Activated CD8-positive, alpha-beta memory T cell treated with anti-CD3 and anti-CD28 coated beads, Interleukin-2, amount 50 U/mL, for 24 hours (primary cell): ENCODE results near the gene ZBTB17.

Experiments
- DNase-seq: peaks from one replicate; pipeline ENCODE4 v3.0.0-alpha.2; 2020; ENCODE audit errors: extremely low read depth

ZBTB17 gene

DNA sequence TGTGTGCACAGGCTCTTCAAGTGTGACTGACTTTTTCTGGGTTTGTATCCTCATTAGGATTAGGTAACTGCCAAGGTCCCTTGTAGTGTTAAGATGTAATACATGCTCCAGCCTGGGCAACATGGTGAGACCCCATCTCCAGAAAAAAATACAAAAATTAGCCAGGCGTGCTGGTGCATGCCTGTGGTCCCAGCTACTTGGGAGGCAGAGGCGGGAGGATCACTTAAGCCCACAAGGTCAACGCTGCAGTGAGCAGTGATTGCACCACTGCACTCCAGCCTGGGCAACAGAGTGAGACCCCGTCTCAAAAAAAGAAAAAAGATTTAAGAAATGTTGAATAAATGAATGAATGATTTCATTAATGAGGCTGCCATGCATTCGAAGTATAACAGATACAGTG, 15.1 kb downstream of the ZBTB17 start:
- DNase-seq: no peak

DNA sequence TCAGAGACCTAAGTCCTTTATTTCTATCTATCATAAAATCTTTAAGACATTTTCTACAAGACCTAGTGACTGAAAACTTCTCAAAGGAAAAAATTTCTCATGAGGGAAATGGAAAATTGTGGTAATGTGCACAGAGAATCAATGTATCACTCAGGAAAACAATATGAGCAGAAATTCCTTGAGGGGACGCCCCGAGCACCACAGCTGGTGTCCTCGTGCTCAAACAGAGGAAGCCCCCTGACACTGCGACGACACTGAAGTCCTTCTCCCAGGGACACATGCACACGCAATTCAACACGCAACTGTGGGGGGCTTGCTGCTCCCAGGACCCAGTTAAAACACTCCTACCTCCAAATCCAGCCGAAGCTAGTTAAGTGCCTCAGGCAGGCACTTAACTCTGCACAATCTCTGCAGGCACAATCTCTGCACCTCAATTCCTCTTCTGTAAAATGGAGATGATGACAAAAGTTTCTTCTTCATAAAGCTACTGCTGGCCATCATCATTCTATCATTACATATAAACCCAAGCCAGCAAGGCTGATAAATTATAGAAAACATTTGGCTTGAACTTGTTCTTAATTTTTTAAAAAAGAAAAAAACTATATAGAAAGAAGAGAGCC, 16.0 kb downstream of the ZBTB17 start:
- no peak for DNase-seq

GRCh38 chr1:15959424-15959823, 16.5 kb downstream of the ZBTB17 start:
- no peak for DNase-seq

GRCh38 chr1:15958793-15959192, 17.1 kb downstream of the ZBTB17 start:
- no peak for DNase-seq

DNA sequence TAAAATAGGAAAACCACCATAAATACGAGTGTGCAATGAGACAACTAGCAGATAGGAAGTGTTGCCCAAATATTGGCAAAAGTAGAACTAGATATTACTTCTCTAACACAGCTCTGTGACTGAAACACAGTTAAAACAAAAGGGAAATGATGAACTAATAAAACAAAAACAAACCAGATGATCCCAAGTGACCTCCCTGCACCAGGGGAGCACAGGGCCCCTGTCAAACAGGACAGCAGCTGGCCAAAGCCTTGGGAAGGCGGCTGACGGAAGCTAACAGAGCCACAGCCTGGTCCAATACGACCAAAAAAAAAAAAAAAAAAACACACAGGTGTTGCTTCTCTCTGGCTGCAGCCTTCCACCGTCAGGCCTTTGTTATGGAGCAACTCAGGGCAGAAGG, 17.8 kb downstream of the ZBTB17 start:
- no peak for DNase-seq

- no peak for DNase-seq
These were observed 18.4 kb downstream of the ZBTB17 start for GRCh38 chr1:15957221-15958095.

DNA sequence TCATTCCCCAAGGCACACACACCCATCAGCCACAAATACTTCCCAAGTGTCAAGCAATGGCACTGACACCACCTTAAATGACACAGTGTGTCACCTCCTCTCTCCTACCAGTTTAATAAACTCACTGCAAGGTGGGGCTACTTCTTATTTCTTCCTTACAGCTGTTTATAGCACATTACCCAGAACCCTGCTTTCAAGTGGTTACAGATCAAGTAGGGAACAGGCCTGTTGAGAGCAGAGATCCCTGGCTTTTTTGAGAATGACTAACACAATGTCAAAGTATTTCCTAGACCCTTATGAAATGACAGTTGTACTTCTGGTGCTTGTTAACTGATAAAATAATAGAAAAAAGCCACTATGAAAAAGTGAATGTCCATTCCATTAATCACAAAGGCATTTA, 19.8 kb downstream of the ZBTB17 start:
- DNase-seq: no peak

- no peak for DNase-seq
These were observed 20.3 kb downstream of the ZBTB17 start for GRCh38 chr1:15955552-15955951.

- DNase-seq: no peak
These were observed 21.6 kb downstream of the ZBTB17 start for GRCh38 chr1:15954316-15954715.

- no peak for DNase-seq
These were observed 22.1 kb downstream of the ZBTB17 start for GRCh38 chr1:15953791-15954241.

- DNase-seq: no peak
These were observed 22.6 kb downstream of the ZBTB17 start for GRCh38 chr1:15953294-15953771.

DNA sequence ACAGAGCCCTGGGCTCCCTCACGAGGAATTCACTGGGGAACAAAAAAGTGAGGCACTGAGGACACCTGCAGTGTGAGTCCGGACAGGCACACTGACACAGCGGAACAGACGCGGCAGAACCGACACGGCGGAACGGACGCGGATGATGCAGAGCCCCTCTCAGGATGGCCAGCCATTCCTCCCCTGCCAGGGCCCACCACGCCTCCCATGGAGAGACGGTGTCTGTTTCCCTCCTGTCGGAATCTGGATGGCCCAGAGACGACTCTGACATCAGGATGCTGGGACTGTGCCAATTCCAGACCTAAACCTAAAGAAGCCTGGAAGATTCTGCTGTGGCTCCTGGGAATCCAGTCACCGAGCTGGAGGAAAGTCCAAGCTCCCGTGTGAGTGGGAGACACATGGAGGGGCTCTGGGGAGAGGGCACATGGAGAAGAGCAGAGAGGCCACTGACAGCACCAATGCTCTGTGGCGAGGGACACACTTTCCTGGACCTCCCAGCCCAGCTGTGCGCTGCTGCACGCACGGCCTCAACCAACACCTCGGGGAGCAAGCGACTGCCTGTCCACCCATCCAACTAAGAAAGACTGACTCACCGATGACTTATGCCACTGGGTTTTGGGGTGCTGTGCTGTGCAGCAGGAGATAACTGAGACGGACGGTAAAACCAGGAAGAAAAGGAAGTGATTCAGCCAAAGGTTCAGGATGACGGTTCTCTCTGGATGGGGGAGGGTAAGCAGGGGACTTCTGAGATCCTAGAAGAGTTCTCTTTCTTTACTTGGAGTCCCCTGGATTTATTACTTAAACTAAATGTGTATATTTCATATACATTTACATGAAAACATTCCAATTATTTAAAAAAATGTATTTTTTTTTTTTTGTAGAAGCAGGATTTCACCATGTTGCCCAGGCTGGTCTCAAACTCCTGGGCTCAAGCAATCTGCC, 23.3 kb downstream of the ZBTB17 start:
- DNase-seq: no peak

- no peak for DNase-seq
These were observed 24.4 kb downstream of the ZBTB17 start for GRCh38 chr1:15951341-15952153.

- DNase-seq: peak; percentile 73
These were observed 25.1 kb downstream of the ZBTB17 start for GRCh38 chr1:15950763-15951295.

DNA sequence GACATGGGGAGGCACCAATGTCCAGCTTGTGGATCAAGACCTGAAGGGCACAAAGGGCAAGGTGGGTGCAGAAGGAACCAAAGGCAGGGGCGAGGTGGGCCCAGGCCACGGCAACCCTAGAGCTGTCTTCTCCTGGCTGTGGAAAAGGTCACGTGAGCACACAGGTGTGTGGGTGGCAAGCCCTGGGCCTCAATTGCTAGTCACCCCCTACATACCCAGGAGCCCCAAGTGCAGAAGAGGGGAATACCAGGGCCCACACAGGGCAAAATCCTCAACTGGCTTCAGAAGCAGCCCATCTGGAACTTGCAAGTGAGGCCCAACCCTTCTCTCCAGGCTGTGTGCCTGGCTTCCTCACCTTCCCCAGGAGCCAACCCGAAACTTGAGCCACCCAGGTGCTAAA, 25.6 kb downstream of the ZBTB17 start:
- no peak for DNase-seq

DNA sequence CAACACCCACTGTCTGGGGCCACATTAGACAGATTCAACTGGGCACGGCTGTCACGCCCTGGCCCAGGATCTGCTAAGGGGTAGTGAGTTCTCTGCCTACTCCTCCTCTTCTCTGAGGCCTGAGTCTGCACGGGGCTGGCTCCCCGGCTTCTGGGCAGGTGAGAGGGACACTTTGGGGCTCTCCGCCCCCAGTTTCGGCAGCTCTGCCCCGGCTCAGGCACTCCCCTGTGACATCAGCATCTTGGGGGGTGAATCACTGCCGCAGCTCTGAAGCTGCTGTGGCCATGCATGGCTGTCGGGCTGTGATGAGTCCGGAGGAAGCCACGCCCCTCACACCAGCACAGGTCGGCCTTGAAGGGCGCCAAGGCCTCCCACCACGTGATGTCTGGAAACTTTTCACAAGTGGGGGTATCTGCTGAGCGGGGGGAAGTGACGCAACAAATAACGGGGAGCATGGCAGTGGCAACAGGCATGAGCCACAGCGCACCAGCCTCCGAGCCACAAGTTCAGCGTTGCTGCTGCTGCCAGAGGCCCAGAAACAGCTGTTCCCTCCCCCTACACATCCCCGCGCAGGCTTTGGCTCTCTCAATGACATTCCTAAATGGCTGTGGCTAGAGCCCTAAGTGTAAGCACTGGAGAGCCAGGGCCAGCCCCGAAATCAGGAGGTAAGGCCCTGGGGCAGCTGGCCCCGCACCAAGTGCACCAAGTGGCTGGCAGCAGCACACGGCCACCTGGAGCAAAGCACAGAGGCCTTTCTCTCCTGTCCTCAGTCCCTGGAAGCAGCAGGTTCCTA, 26.3 kb downstream of the ZBTB17 start:
- DNase-seq: peak; percentile 90

DNA sequence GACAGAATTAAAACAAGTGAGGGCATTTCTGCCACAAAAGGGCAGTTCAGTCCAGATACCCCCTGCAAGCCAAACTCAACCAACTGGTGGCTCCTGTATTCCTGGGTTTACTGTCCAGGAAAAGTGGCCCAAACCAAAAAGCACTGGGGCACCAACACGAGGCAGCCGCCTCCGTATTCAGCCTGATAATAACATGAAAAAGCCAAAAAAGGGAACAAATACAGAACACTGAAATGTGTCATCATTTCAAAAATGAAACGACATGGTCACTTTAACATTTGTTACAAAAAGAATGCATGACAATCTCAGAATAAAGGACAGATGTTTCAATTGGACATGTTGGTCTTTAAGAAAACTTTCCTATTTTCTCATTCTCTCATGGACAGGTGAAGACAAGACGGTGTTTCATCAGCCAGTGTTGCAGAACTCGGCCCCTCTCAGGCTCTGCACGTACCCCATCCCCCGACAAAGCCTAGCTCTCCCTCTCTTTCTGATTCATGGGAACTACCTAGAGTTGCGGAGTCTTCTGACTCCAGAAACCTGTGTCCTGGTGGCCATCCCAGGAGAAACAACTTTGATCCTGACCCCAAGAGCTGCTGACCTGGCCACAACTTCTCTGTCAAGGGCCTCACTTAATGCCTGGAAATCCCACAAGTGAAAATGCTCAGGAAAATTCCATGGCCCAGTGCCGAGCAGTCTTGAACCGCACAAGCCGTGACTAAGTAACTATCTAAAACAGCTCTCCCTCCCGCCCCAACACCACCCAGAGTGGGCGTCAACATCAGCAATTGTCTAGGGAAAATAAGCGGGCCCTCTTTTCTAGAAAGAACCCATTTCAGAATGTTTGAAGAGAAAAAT, 27.1 kb downstream of the ZBTB17 start:
- DNase-seq: no peak

GRCh38 chr1:15948091-15948591, 27.8 kb downstream of the ZBTB17 start:
- no peak for DNase-seq
